GM19463 (cell line): ENCODE results near the gene OR3A3.
"Not testable (repeated sequence)": the region's sequence is repeated elsewhere in the genome, so short reads cannot be mapped to it uniquely, and the experiment has no call there.

Source experiments
- ATAC-seq: cut with Tn5 transposase; IDR thresholded peaks from one replicate; pipeline ENCODE4 v1.9.1; 2021; ENCODE audit warnings: mild to moderate bottlenecking, moderate library complexity; ENCODE audit not compliant: unreplicated experiment

OR3A3 gene

DNA sequence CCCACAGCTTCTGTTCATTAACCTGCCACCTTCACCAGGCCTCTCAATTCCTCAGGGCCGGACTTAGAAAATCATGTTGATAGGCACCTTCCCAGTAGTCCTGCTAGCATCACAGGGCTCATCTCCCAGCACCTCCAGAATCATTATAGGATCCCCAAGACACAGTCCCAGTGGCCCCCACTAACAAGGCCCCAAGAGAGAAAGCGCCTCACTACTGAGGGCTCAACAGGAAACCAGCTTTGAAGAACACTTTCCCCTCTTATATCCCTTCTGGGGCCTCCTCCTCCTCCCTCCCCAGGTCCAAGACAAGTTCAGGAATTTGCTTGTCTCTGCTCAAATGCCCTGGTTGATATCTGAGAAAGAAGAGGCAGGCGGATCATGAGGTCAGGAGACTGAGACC, at the start of gene OR3A3:
TSS of gene OR3A3 (plus strand) at position 301 of the 400 bp plus-strand sequence.
- ATAC-seq, result no peak

DNA sequence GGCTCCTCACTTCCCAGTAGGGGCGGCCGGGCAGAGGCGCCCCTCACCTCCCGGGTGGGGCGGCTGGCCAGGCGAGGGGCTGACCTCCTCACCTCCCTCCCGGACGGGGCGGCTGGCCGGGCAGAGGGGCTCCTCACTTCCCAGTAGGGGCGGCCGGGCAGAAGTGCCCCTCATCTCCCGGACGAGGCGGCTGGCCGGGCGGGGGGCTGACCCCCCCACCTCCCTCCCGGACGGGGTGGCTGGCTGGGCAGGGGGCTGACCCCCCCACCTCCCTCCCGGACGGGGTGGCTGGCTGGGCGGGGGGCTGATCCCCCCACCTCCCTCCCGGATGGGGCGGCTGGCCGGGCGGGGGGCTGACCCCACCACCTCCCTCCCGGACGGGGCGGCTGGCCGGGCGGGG, 40.0 kb upstream of the OR3A3 start:
- not testable (repeated sequence) for ATAC-seq

DNA sequence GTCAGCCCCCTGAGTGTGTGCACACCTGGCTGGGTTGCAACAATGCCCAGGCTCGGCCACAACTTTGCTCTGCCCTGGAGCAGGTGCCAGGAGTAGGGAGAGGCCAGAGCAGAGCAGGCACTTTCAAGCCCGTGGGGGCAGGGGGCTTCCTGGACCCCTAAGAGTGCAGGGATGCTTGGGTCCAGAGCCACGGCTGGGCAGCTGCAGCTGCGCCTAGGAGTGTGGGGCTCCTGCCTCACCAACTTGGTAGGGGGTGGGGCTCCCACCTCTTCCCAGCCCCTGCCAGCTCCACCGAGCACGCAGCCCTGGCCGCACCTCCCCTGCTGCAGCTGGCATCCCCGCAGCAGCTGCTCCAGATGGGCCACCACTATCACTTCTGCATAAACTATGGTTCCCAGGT, 32.8 kb upstream of the OR3A3 start:
- no peak for ATAC-seq

DNA sequence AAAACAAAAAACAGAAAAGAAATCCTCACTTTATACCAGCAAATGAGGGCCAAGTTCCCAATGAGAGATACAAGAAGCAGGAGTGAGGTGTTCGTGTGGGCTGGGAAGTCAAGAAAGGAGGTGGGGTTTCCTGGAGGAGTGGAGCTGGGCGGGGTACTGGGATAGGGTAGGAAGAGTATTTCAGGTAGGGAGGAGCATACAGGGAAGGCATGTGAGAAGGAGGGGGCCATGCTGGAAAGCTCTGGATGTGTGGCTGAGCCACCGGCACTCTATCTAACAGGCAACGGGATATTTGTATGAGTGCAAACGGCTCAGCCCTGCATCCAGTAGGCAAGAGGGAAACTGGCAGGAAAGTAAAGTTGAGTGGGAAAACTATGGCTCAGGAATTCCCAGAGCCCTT, 29.2 kb upstream of the OR3A3 start:
- ATAC-seq, result no peak

DNA sequence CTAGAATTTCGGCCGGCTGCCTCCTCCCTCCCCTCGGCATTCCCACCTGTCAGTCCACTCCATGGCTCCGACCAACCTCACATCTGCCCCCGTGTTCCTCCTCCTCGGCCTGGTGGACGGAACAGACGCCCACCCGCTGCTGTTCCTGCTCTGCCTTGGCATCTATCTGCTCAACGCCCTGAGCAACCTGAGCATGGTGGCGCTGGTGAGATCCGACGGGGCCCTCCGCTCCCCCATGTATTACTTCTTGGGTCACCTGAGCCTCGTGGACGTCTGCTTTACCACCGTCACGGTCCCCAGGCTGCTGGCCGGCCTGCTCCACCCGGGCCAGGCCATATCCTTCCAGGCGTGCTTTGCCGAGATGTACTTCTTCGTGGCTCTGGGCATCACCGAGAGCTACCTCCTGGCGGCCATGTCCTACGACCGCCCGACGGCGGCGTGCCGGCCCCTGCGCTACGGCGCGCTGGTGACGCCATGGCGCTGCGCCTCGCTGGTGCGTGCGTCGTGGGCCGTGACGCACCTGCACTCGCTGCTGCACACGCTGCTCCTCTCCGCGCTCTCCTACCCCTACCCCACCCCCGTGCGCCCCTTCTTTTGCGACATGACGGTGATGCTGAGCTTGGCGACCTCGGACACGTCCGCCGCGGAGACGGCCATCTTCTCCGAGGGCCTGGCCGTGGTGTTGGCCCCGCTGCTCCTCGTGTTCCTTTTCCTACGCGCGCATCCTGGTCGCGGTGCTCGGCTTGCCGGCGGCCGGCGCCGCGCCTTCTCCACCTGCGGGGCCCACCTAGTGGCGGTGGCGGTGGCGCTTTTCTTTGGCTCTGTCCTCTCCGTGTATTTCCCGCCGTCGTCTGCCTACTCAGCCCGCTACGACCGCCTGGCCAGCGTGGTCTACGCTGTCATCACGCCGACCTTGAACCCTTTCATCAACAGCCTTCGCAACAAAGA, 25.0 kb upstream of the OR3A3 start, which contains the start of gene OR3A2:
TSS of gene OR3A2 (minus strand) at position 440 of the 948 bp plus-strand sequence.
- no peak for ATAC-seq

DNA sequence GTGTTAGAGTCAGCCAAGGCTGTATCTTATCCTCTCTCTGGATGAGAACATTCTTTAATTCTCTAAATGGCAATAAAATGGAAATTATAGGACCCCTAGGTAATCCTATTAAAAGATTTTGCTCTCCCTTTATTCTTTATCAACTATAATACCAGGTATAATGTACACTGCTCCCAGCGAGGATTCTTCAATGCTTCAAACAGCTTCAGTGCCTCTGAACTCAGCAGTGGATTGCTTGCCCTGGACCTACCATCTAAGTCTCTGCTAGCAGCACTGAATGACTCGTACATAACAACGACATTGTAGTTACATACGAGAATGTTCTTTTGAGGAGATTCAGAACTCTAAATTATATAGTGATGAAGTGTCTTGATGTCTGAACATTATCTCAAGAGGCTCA, 21.4 kb upstream of the OR3A3 start:
- ATAC-seq, result no peak

DNA sequence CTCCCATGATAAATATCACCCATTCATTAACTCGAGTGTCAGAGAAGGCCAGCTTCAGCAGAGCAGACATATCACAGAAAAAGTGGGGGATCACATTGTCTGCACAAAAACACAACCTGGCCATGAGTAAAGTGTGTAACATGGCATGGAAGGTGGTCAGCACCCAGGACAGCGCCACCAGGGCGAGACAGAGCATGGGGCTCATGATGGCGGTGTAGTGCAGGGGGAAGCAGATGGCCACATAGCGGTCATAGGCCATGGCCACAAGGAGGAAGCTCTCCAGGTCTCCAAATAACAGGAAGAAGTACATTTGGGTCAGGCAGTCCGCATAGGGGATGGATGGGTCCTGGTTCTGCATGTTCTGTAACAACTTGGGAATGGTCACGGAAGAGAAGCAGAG, 13.4 kb upstream of the OR3A3 start:
- ATAC-seq, result not testable (repeated sequence)

DNA sequence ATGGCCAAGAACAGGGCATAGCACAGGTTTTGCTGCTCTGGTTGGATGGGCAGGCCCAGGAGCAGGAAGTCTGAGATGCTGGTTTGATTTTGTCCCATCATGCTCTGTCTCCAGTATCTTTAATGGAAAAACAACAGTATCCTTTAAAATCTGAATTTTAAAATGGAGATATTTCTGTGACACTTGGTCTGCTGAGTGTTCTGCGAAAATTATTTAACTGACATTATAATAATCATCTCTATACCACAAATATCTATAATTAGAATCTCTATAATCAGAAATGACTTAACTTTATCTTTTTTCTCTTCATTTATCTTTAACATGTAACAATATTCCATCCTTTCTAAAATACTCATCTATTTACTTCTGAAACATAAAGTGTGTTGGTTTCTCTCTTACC, 12.9 kb upstream of the OR3A3 start, which contains the start of gene OR1E1:
TSS of gene OR1E1 (minus strand) at position 101 of the 400 bp plus-strand sequence. CDS start at position 101, 0 bp downstream.
- no peak for ATAC-seq

DNA sequence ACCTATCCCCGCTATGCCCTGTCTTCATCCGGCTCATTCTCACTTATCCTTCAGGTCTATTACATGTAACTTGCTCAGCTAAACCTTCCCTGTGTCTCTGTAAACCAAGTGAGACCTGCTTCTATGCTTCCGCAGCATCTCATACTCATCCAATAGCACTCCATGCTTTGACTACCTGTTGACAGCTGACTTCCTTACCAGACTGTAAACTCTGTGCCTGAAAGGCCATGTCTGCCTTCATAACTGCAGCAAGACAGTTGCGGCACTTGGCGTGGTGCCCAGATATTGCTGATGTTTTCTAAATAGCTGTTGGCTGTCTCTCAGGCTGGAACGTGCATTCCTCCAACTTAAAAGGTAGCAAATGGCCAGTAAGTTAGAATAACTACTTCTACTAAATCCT, 11.1 kb upstream of the OR3A3 start:
- ATAC-seq, result no peak

DNA sequence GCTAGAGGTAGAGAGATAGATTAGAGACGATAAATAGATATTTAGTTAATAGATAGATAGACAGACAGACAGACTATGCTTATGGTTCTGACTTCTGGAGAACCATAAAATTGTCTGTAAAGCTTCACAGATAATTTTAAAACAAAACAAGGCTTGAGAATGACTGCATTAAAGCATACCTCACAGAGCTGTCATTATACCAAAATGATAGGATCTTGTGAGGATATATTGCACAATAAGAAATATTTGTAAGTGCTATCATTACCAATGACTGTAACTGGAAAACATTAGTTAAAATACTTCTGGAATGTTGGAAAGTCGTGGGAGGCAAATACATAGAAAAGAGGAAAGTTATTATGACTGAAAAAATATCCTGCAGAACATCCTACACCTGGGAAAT, 9.4 kb upstream of the OR3A3 start:
- ATAC-seq, result no peak

DNA sequence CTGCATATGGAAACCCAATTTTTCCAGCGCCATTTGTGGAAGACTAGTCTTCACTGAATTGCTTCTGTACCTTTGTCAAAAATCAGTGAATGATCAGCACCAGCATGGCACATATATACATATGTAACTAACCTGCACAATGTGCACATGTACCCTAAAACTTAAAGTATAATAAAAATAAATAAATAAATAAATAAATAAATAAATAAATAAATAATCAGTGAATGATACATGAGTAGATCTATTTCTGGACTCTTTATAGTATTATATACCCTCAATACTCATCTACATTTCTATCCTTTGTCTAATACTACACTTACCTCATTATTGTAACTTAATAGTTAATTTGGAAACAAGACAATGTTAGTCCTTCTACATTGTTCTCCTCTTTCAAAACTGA, 7.3 kb upstream of the OR3A3 start:
- not testable (repeated sequence) for ATAC-seq

DNA sequence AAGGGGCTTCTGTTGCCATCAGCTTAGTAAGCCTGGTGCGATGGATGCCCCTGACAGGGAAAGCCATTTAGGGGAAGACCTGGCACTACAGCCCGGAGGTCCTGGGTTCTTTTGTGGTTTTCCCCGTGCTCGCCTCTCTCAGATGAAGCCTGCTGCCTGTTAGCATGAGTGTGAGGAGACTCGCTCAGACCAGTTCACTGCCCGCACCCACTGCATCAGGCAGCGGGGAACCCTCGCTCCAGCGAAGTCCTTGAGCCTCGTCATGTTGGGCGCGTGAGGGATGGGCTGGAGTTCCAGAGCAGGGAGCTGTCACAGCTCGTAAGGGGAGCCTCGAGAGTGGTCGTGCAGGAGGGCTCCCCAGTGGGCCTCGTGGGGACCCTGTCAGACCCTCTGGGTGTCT, 1.0 kb downstream of the OR3A3 start:
- not testable (repeated sequence) for ATAC-seq

DNA sequence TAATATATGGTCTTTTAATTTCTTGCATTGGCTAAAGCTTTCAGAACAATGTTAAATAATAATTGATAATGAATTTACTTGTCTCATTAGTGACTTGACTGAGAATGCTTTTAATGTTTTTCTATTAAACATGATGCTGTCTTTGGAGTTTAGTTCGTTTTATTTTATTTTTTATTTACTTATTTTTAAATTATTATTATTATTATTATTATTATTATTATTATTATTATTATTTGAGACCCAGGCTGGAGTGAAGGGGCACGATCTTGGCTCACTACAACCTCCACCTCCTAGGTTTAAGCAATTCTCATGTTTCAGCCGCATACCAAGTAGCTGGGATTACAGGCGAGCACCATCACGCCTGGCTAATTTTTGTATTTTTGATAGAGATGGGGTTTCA, 4.4 kb downstream of the OR3A3 start:
- no peak for ATAC-seq

DNA sequence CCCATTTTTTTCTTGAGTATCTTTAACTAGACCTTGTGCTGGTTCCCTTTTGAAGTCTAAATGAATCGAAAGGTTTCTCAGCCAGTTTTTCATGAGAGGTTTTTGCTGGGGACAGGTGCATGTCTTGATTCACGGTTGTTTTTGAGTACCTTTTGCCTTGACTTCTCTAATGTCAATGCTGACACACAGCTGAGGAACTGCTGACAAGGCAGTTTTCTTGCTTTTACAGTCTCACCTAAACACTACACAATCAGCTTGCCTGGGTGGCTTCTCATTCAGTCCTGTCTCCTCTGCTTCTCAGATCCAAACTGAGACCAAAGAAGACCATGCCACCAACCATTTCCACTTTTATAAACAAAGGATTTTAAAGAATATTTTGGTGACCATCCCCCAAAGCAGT, 7.1 kb downstream of the OR3A3 start:
- no peak for ATAC-seq

DNA sequence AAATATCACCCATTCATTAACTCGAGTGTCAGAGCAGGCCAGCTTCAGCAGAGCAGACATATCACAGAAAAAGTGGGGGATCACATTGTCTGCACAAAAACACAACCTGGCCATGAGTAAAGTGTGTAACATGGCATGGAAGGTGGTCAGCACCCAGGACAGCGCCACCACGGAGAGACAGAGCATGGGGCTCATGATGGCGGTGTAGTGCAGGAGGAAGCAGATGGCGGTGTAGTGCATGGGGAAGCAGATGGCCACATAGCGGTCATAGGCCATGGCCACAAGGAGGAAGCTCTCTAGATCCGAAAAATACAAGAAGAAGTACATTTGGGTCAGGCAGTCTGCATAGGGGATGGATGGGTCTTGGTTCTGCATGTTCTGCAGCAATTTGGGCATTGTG, 22.0 kb downstream of the OR3A3 start:
- ATAC-seq, result not testable (repeated sequence)

DNA sequence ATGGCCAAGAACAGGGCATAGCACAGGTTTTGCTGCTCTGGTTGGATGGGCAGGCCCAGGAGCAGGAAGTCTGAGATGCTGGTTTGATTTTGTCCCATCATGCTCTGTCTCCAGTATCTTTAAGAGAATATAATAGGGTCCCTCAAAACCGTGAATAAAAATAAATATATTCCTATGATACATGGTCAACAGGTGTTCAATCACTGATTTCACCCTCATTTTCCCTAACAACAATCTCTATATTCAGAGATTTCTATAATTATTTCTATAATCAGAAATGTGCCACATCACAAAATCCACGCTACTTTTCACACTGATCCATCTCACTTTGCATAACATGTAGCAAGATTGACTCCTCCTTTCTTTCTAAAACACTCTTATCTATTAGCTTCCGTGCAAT, 22.6 kb downstream of the OR3A3 start, which contains the start of gene OR1E2:
TSS of gene OR1E2 (minus strand) at position 101 of the 400 bp plus-strand sequence. CDS start at position 101, 0 bp downstream.
- no peak for ATAC-seq

DNA sequence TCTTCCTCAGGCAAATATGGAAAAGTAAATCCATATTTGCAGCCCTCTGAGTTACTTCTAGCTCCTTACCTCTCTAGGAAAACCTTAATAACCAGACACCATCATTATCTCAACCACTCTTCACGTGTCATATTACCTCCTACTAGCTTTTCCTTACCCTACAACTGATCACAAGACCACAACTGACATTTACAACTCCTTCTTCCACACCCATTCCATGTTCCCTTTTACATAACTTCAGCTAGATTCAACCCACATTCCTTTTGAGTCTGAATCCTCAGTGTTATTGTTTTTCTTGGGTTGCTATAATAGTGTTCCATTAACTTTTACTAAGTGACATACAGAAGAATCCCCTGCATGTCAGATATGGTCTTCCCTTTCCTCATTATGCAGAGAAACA, 27.2 kb downstream of the OR3A3 start:
- no peak for ATAC-seq

DNA sequence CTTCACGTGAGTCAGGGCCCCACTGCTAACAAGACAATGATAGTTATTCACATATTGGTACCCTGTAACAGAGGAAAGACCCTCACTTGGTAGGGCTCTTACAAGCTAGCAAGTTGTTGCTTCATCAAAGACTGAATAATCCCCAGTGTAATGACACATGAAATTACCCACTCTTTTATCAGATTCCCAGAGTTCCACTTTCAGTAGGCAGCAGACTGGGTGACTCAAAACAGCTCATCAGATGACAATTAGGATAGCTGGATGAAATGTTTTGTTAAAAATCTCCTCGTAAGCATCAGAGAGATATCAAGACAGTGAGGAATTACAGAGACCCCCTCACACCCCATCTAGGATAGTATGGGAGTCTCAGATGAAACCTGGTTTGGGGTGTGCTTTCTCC, 29.3 kb downstream of the OR3A3 start:
- no peak for ATAC-seq

DNA sequence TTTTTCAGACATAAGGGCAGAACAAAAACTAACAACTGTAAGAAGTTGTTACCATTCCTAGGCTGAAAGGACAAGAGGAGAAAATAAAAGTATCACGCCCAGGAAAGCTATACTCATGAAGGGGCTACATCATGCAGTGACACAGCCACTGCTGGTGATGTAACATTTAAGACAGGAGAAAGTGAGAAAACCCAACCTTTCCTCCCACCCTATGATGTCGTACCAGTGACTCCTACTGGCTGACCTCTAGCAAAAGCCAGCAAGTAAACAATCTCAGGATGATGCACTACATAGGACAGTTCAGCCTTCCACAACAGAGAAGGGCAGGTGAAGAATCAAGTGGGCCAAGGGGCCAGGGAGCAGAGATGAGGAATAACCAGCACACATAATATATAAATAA, 36.5 kb downstream of the OR3A3 start:
- no peak for ATAC-seq

DNA sequence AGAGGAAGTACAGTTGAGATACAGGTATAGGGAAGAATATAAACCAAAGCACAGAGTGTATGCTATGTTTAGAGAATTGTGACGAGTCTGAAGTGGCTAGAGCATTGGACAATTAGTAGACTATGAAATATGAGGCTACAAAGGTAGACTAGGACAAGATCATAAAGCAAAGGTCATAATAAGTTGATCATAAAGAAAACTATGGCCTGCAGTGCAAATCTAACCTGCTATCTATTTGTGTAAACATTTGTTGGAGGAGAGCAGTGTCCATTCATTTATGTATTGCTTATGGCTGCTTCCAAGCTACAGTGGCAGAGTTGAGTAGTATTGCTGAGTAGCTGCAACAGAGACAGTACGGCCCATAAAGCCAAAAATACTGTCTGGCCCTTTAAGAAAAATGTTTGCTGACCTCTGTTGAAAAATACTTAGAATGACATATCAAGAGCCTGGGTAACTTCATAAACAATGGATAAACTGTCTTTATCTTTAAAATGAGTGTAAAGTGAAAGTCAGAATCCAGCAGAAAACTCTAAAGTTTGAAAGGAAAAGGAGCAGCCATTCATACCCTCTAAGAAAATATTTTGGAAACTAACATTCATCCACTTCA, 37.0 kb downstream of the OR3A3 start:
- no peak for ATAC-seq

DNA sequence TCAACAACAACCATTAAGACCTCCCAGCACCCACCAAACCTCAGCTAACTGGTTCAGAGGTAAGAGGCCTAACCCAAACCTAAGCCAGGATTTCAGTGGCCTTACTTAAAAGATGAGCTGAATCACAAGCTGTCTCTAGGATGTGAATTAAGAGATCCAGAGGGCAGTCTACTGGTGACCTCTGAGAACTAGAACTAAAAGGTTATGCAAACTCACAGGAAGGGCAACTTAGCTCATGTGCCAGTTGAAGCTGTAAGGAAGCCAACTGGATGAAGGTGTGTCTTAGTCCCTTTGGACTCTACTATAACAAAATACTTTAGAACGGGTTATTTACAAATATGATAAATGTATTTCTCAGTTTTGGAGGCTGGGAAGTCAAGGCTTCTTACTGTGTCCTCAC, 55.2 kb downstream of the OR3A3 start:
- not testable (repeated sequence) for ATAC-seq

DNA sequence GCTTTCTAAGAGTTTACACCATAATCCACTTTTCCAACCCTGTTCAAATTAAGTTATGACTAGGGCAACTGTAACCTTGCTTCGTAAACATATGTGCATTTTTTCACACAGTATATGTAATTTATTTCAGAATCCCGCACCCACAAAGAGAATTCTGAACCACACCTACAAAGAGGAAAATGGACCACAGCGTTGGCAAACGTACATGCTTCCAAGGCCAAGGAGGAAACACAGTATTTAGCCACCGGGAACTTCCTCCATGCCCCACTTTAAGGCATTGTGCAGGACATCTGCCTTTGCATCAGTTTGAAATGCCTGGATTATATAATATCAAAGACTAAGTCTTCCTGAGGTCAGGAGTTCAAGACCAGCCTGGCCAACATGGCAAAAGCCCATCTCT, 58.4 kb downstream of the OR3A3 start:
- ATAC-seq, result no peak
